Mesothelial cell of epicardium (in vitro differentiated cells): Measurements from ENCODE around the gene ELOVL2. TPM values are rescaled to one million over a fixed set of nuclear protein-coding genes. Genes with fewer than 3 reads are reported as not detected.

Source experiments
- DNase-seq, 2 experiments: peaks; one replicate each; pipeline ENCODE4 v3.0.0; 2021; ENCODE audit warnings: low spot score in 2 of 2; ENCODE audit not compliant: unreplicated experiment in 2 of 2
- H3K27ac Mint-ChIP-seq: 2 replicates; pipeline ENCODE4 v1.8.0; 2021; ENCODE audit warnings: mixed read lengths
- H3K27me3 Mint-ChIP-seq: 2 replicates; pipeline ENCODE4 v1.8.0; 2021; ENCODE audit warnings: low read depth, mixed read lengths
- H3K36me3 Mint-ChIP-seq: 2 replicates; pipeline ENCODE4 v1.8.0; 2021; ENCODE audit warnings: mixed read lengths
- H3K4me1 Mint-ChIP-seq: 2 replicates; pipeline ENCODE4 v1.8.0; 2021; ENCODE audit warnings: mixed read lengths
- H3K4me3 Mint-ChIP-seq: 2 replicates; pipeline ENCODE4 v1.8.0; 2021; ENCODE audit warnings: mild to moderate bottlenecking, moderate library complexity, mixed read lengths
- H3K9me3 Mint-ChIP-seq: 2 replicates; pipeline ENCODE4 v1.8.0; 2021; ENCODE audit warnings: mixed read lengths
- total RNA-seq: library from RNA; stranded (reverse); gene quantifications from 3 replicates; pipeline ENCODE4 v1.2.1, GENCODE V29; 2021
- TF ChIP-seq, protein P1 (sequence below): fragments of 200-600 bp; sonication (generic); IDR thresholded peaks from one replicate; pipeline ENCODE4 v1.5.0; 2021; ENCODE audit warnings: antibody characterized with exemption; ENCODE audit not compliant: unreplicated experiment

The ELOVL2 gene
- total RNA-seq, 1 donor from 2014 or later = 1.6 TPM

DNA sequence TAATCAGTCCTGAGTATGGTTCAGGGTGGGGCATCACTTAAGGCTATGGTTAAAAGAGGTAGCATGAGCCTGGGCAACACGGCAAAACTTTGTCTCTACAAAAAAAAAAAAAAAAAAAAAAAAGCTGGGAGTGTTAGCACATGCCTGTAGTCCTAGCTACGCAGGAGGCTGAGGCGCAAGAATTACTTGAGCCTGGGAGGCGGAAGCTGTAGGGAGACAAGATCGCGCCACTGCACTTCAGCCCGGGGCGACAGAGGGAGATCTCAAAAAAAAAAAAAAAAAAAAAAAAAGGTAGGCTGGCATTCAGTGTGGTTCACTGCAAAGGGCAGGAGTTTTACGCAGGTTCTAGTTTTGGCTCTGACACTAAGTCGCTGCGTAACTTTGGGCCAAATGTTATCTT, 15.1 kb downstream of the ELOVL2 start:
- TF ChIP-seq, protein P1, sequence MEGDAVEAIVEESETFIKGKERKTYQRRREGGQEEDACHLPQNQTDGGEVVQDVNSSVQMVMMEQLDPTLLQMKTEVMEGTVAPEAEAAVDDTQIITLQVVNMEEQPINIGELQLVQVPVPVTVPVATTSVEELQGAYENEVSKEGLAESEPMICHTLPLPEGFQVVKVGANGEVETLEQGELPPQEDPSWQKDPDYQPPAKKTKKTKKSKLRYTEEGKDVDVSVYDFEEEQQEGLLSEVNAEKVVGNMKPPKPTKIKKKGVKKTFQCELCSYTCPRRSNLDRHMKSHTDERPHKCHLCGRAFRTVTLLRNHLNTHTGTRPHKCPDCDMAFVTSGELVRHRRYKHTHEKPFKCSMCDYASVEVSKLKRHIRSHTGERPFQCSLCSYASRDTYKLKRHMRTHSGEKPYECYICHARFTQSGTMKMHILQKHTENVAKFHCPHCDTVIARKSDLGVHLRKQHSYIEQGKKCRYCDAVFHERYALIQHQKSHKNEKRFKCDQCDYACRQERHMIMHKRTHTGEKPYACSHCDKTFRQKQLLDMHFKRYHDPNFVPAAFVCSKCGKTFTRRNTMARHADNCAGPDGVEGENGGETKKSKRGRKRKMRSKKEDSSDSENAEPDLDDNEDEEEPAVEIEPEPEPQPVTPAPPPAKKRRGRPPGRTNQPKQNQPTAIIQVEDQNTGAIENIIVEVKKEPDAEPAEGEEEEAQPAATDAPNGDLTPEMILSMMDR = no peak
- Mint-ChIP-seq H3K9me3 (no peaks in the 10 kb centered on the region), H3K27ac (no peak overlapping the region), H3K36me3 (no peaks in the 10 kb centered on the region), H3K27me3 (no peaks in the 10 kb centered on the region), H3K4me1 (peaks cover 17% of the 10 kb centered on the region), H3K4me3 (no peak overlapping the region)
- DNase-seq = no peak

DNA sequence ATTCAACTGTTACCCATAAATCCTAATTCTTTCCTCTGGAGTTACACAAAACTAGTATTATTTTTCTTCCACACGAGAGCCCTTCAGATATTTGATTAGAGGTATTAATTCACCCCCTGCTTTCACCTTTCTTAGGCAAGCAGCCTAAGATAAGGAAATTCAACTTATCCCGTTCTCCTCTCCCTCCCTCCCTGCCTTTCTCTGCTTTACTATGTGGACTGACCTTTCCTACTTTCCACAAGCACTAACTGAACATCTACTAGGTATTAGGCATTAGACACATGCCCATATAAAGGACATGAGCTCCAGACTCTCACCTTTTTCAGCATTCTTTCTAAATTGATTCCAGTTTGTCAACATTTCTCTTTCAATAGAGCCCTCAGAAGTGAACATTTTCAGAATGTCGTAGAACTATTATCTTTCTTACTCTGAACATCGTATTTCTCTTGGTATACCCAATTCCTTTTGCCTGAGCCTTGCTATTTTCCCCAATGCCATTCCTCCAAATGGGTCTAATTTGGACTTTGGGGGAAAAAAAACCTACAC, 16.5 kb downstream of the ELOVL2 start:
- Mint-ChIP-seq H3K36me3 (no peaks in the 10 kb centered on the region), H3K27ac (no peak overlapping the region), H3K27me3 (no peaks in the 10 kb centered on the region), H3K9me3 (no peaks in the 10 kb centered on the region), H3K4me3 (no peak overlapping the region), H3K4me1 (peaks cover 20% of the 10 kb centered on the region)
- TF ChIP-seq, protein P1 = no peak
- DNase-seq = no peak

DNA sequence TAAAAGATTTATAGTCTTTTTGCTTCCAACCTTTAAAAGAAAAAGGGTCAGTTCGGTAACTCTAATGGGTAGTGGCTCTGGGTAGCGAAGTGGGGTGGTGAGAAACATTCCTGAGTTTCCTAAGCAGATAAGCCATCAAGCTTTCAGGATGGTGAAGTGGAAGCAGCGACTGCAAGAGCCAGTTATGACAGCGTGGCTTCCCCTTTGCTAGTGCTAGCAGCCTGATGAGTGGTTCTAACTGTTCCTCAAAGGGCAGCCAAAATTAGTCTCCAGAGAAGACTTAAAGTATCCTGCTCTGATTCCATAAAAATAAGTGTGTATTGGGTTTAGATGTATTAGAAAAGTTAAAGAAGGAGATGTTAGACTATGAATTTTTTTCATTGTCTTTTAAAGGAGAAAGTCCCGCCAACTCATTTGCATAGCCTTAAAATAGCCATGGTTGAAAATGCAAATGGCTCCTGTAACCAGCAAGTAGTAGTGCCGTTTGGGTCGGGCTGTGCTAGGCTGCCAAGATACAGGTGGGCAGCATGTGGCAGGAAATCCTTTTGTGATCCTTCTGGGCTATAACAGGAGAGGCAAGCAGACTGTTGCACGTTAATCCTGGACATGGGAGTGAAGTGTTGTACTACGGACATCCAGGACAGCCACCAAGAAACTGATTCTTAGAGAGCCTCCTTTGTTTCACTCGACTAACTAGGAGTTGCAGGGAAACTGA, 18.0 kb downstream of the ELOVL2 start:
- TF ChIP-seq, protein P1 = no peak

DNA sequence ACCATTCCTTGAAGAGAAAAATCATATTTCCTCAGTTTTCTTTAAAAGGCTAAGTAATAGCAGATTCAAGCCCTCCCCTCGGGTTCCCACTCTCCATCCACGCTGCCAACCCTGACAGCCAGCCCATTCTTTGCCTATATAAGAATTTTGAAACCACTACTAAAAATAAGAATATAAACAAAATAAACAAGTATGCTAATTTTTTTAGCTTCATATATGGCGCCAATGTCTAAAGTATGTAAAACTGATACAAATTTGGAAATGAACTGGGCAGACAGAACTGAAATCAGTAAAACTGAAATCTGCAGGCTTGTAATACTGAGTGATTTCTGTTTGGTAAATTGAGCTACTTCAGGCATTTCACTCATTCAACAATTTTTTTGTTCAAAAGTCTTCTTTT, 19.0 kb downstream of the ELOVL2 start:
- TF ChIP-seq, protein P1 = no peak
- peaks cover 20% of the 10 kb centered on the region for H3K4me1 Mint-ChIP-seq
- H3K27ac Mint-ChIP-seq = no peak overlapping the region
- no peaks in the 10 kb centered on the region for H3K36me3 Mint-ChIP-seq
- H3K9me3 Mint-ChIP-seq = no peaks in the 10 kb centered on the region
- H3K27me3 Mint-ChIP-seq = no peaks in the 10 kb centered on the region
- no peak for DNase-seq
- H3K4me3 Mint-ChIP-seq = no peak overlapping the region

More for the DNA sequence above, 18.0 kb downstream of the ELOVL2 start:
- H3K36me3 Mint-ChIP-seq = no peaks in the 10 kb centered on the region
- H3K27ac Mint-ChIP-seq = no peak overlapping the region
- H3K4me3 Mint-ChIP-seq = peak overlapping the region; percentile 5
- DNase-seq = no peak
- no peaks in the 10 kb centered on the region for H3K27me3 Mint-ChIP-seq
- no peaks in the 10 kb centered on the region for H3K9me3 Mint-ChIP-seq
- H3K4me1 Mint-ChIP-seq = peaks cover 20% of the 10 kb centered on the region

DNA sequence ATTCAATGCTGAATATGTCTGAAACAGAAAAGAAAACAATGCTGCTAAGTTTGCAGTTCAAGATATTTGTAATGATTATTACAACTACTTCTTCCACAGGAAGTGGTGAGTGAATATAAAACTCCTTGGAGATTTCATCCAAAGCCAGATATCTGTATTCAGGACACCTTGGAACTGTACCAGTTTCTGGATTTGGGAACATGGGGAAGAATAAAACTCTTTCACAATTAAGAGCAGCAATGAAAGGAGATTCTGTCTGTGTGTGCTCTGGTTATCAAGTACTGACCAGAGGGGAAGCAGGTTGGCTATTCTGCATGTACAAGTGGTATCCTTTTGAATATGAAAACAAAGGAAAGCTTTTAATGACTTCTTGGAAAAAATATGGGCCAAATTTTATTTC, 21.1 kb downstream of the ELOVL2 start:
- no peak for DNase-seq
- Mint-ChIP-seq H3K27ac (no peak overlapping the region), H3K36me3 (no peaks in the 10 kb centered on the region), H3K4me1 (peaks cover 20% of the 10 kb centered on the region), H3K9me3 (no peaks in the 10 kb centered on the region), H3K27me3 (no peaks in the 10 kb centered on the region), H3K4me3 (no peak overlapping the region)
- TF ChIP-seq, protein P1 = no peak
